K562 (cell line): ENCODE data around the gene CNGA3. TPM values are rescaled to one million over a fixed set of nuclear protein-coding genes. Genes with fewer than 3 reads are reported as not detected.

ENCODE experiments used
- BCOR ChIP-seq: fragments of 450-650 bp; IDR thresholded peaks from 2 replicates; pipeline ENCODE4 v1.6.1; 2016
- CTBP1 ChIP-seq: fragments of 450-650 bp; IDR thresholded peaks from 2 replicates; pipeline ENCODE4 v1.6.1; 2016; ENCODE audit warnings: borderline replicate concordance
- FOXA1 ChIP-seq: fragments of 450-650 bp; IDR thresholded peaks from 2 replicates; pipeline ENCODE4 v1.6.1; 2016; ENCODE audit warnings: mild to moderate bottlenecking, borderline replicate concordance
- HCFC1 ChIP-seq: IDR thresholded peaks from 2 replicates; pipeline ENCODE4 v1.6.1; 2012; ENCODE audit warnings: low read depth, low read length, improper control_type of control experiment
- HDAC3 ChIP-seq: fragments of 450-650 bp; IDR thresholded peaks from 2 replicates; pipeline ENCODE4 v1.6.1; 2018; ENCODE audit warnings: borderline replicate concordance, mild to moderate bottlenecking, moderate library complexity; ENCODE audit not compliant: partially characterized antibody
- HES1 ChIP-seq: fragments of 450-650 bp; IDR thresholded peaks from 2 replicates; pipeline ENCODE4 v1.6.1; 2016; ENCODE audit warnings: low read depth, mild to moderate bottlenecking, moderate library complexity
- HSF4 ChIP-seq: fragments of 250-450 bp; sonication (Bioruptor Pico); IDR thresholded peaks from 2 replicates; pipeline ENCODE4 v2.1.2; 2022; ENCODE audit warnings: mild to moderate bottlenecking, moderate library complexity, borderline replicate concordance
- JUN ChIP-seq, 2 experiments: sonication (generic) in 1 of 2; formaldehyde crosslinking in 1 of 2; IDR thresholded peaks; 2 replicates each; pipeline versions ENCODE4 v1.6.1 to v1.8.0; 2012 to 2022; ENCODE audit warnings: borderline replicate concordance in 2 of 2, mild to moderate bottlenecking in 2 of 2, improper control_type of control experiment in 1 of 2, low read depth in 1 of 2, low read length in 1 of 2, missing genetic modification reagents in 1 of 2
- MTA1 ChIP-seq: fragments of 450-650 bp; IDR thresholded peaks from 2 replicates; pipeline ENCODE4 v1.6.1; 2017; ENCODE audit warnings: borderline replicate concordance
- NUFIP1 ChIP-seq: fragments of 450-650 bp; IDR thresholded peaks from 2 replicates; pipeline ENCODE4 v1.6.1; 2018; ENCODE audit not compliant: partially characterized antibody
- PTTG1 ChIP-seq: fragments of 450-650 bp; IDR thresholded peaks from 2 replicates; pipeline ENCODE4 v1.6.1; 2016; ENCODE audit warnings: low read depth, mild to moderate bottlenecking, missing genetic modification characterization, missing compliant biosample characterization
- RB1 ChIP-seq: fragments of 450-650 bp; IDR thresholded peaks from 2 replicates; pipeline ENCODE4 v1.6.1; 2017; ENCODE audit warnings: low read depth, mild to moderate bottlenecking
- TAF1 ChIP-seq: IDR thresholded peaks from 2 replicates; pipeline ENCODE4 v1.6.1; 2011; ENCODE audit warnings: mild to moderate bottlenecking, low read length, moderate library complexity; ENCODE audit not compliant: insufficient read depth, control insufficient read depth, severe bottlenecking; ENCODE audit errors: extremely low read depth
- ZNF224 ChIP-seq: sonication (generic); formaldehyde crosslinking; IDR thresholded peaks from 2 replicates; pipeline ENCODE4 v1.8.0; 2022; ENCODE audit warnings: mild to moderate bottlenecking, missing genetic modification reagents
- ZNF232 ChIP-seq: sonication (generic); formaldehyde crosslinking; IDR thresholded peaks from 2 replicates; pipeline ENCODE4 v1.8.0; 2022; ENCODE audit warnings: mild to moderate bottlenecking, missing genetic modification reagents
- ZNF263 ChIP-seq: sonication (generic); formaldehyde crosslinking; IDR thresholded peaks from 2 replicates; pipeline ENCODE4 v1.8.0; 2022; ENCODE audit warnings: mild to moderate bottlenecking, missing genetic modification reagents, borderline replicate concordance
- ZNF316 ChIP-seq: fragments of 450-650 bp; IDR thresholded peaks from 2 replicates; pipeline ENCODE4 v1.6.1; 2016
- ZNF785 ChIP-seq: fragments of 250-450 bp; sonication (Bioruptor Pico); IDR thresholded peaks from 2 replicates; pipeline ENCODE4 v1.4.0; 2020; ENCODE audit warnings: mild to moderate bottlenecking
- polyA plus RNA-seq, 8 experiments: library from polyadenylated mRNA; depleted of rRNA in 4 of 8; stranded (reverse) in 5 of 8; unstranded in 3 of 8; fragments of >200 nt; fragmentation: Nextera tagmentation in 2 of 8; fragmentation: Illumina TruSeq in 1 of 8; extraction: Ambion mirVana in 2 of 8; extraction: Trizol in 1 of 8; gene quantifications; 2 replicates each; pipeline versions ENCODE4 v1.2.1 to v1.2.3, GENCODE V29; 2011 to 2014; ENCODE audit warnings: inconsistent platforms in 1 of 8, missing spikeins in 1 of 8
- total RNA-seq, 7 experiments: library from RNA; depleted of rRNA in 6 of 7; stranded (reverse); fragments of >200 nt in 6 of 7; fragmentation: Illumina TruSeq in 2 of 7; extraction: Trizol in 2 of 7; gene quantifications; 2 replicates each; pipeline versions ENCODE4 v1.2.1 to v1.2.3, GENCODE V29; 2011 to 2021; ENCODE audit warnings: low replicate concordance in 1 of 7
- TF ChIP-seq, protein P1 (sequence below): fragments of 450-650 bp; IDR thresholded peaks from 2 replicates; pipeline ENCODE4 v1.6.1; 2016; ENCODE audit warnings: low read depth

The CNGA3 gene
- total and polyA plus RNA-seq, 9 of the 15 experiments (the other 6 are each of a cell fraction or from before 2014, with no cell fraction given), result not detected

DNA sequence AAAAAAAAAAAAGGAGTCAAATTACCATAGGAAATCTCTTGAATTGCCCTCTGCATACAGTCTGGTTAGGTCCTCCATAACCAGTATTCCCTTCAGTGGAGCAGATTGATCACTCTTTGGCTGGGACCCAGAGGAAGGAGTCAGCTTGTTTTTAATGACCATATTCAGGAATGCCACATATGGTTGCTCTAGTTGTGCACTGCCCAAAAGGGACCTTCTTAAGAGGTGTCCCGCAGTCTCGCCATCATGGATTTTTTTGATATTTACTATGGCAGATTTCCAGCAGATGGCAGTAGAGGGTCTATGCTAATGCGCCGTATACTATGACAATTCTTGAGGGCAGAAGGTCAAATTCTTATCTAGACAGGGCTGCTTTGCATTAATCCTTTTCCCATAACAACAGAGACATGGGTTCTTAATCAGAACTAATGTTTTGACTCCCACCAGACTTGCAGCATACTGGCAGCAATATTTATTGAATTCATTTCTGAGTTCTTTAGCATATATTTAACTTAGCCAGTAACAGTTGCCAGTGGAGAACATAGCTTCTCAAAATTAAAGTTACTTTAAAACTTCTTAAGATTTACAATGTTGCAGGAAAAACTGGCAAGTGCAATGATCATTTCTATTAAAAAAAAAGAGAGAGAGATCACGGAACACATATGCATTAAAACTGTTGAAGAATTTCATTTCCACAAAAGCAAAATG lies 66.6 kb downstream of the CNGA3 start (continued):
- TF ChIP-seq HCFC1 (no peak), HDAC3 (no peak), ZNF224 (no peak), PTTG1 (no peak), HES1 (no peak), RB1 (no peak), CTBP1 (no peak), HSF4 (CRISPR knock-in tag) (no peak), JUN (IDR thresholded peaks at IDR 0.05; ENCODE audit: borderline replicate concordance, low read depth, low read length) (no peak), JUN (CRISPR knock-in tag; IDR thresholded peaks at IDR 0.05; ENCODE audit: borderline replicate concordance) (no peak), ZNF232 (CRISPR knock-in tag) (no peak), ZNF785 (CRISPR knock-in tag) (no peak), ZNF316 (no peak), NUFIP1 (no peak), ZNF263 (CRISPR knock-in tag) (no peak), TAF1 (no peak), MTA1 (no peak), BCOR (no peak), FOXA1 (no peak)
- TF ChIP-seq, protein P1, sequence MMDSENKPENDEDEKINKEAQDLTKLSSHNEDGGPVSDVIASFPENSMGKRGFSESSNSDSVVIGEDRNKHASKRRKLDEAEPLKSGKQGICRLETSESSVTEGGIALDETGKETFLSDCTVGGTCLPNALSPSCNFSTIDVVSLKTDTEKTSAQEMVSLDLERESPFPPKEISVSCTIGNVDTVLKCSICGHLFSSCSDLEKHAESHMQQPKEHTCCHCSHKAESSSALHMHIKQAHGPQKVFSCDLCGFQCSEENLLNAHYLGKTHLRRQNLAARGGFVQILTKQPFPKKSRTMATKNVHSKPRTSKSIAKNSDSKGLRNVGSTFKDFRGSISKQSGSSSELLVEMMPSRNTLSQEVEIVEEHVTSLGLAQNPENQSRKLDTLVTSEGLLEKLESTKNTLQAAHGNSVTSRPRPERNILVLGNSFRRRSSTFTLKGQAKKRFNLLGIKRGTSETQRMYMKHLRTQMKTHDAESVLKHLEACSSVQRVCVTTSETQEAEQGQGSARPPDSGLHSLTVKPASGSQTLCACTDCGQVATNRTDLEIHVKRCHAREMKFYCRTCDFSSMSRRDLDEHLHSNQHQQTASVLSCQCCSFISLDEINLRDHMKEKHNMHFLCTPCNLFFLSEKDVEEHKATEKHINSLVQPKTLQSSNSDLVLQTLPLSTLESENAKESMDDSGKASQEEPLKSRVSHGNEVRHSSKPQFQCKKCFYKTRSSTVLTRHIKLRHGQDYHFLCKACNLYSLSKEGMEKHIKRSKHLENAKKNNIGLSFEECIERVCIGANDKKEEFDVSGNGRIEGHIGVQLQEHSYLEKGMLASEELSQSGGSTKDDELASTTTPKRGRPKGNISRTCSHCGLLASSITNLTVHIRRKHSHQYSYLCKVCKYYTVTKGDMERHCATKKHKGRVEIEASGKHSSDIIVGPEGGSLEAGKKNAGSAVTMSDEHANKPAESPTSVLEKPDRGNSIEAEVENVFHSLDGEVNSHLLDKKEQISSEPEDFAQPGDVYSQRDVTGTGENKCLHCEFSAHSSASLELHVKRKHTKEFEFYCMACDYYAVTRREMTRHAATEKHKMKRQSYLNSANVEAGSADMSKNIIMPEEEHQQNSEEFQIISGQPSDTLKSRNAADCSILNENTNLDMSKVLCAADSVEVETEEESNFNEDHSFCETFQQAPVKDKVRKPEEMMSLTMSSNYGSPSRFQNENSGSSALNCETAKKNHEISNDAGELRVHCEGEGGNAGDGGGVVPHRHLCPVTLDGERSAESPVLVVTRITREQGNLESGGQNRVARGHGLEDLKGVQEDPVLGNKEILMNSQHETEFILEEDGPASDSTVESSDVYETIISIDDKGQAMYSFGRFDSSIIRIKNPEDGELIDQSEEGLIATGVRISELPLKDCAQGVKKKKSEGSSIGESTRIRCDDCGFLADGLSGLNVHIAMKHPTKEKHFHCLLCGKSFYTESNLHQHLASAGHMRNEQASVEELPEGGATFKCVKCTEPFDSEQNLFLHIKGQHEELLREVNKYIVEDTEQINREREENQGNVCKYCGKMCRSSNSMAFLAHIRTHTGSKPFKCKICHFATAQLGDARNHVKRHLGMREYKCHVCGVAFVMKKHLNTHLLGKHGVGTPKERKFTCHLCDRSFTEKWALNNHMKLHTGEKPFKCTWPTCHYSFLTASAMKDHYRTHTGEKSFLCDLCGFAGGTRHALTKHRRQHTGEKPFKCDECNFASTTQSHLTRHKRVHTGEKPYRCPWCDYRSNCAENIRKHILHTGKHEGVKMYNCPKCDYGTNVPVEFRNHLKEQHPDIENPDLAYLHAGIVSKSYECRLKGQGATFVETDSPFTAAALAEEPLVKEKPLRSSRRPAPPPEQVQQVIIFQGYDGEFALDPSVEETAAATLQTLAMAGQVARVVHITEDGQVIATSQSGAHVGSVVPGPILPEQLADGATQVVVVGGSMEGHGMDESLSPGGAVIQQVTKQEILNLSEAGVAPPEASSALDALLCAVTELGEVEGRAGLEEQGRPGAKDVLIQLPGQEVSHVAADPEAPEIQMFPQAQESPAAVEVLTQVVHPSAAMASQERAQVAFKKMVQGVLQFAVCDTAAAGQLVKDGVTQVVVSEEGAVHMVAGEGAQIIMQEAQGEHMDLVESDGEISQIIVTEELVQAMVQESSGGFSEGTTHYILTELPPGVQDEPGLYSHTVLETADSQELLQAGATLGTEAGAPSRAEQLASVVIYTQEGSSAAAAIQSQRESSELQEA, result no peak
